Panc1 (cell line): ENCODE measurements around the gene MC3R. TPM values are rescaled to one million over a fixed set of nuclear protein-coding genes. Genes with fewer than 3 reads are reported as not detected.

Experiments
- ATAC-seq: fragments of 200-7000 bp; cut with Tn5 transposase; 2 replicates; pipeline ENCODE4 v1.9.1; 2020; ENCODE audit warnings: mild to moderate bottlenecking, moderate library complexity
- BruUV-seq: library from RNA; stranded (reverse); fragments of 400-500 nt; replicated peaks from 2 replicates; lab custom pipeline; 2021; lab: Mats Ljungman, UMichigan
- CTCF ChIA-PET: fragments of 300-600 bp; sonication (Branson Sonifier 250); formaldehyde crosslinking; loops from one replicate; lab custom pipeline; 2022; ENCODE audit warnings: antibody characterized with exemption; lab: Charles Lee
- POLR2A ChIA-PET: fragments of 300-600 bp; sonication (Branson Sonifier 250); formaldehyde crosslinking; loops from one replicate; lab custom pipeline; 2022; ENCODE audit warnings: antibody characterized with exemption; lab: Charles Lee
- DNase-seq: peaks from one replicate; pipeline ENCODE4 v3.0.0-alpha.2; 2010; ENCODE audit warnings: low read depth, low spot score
- H3K27ac ChIP-seq: 2 replicates; pipeline ENCODE4 v1.5.1; 2011; ENCODE audit warnings: mild to moderate bottlenecking, low read length, inconsistent platforms
- H3K27me3 ChIP-seq: fragments of 200-500 bp; sonication (Bioruptor generic); 2 replicates; pipeline ENCODE4 v1.6.0; 2014; ENCODE audit warnings: low read length, inconsistent platforms; ENCODE audit not compliant: control insufficient read depth, insufficient read depth
- H3K36me3 ChIP-seq: fragments of 200-500 bp; sonication (Bioruptor generic); 2 replicates; pipeline ENCODE4 v1.5.1; 2014; ENCODE audit warnings: inconsistent platforms, mild to moderate bottlenecking, low read length, moderate library complexity; ENCODE audit not compliant: control insufficient read depth, insufficient read depth
- H3K4me1 ChIP-seq: 2 replicates; pipeline ENCODE4 v1.5.1; 2011; ENCODE audit warnings: inconsistent platforms, mild to moderate bottlenecking, low read length, moderate library complexity; ENCODE audit not compliant: control insufficient read depth, insufficient read depth
- H3K4me3 ChIP-seq, 2 experiments: 2 replicates each; pipeline ENCODE4 v1.5.1; 2011 to 2012; ENCODE audit warnings: low read depth in 2 of 2, low read length in 2 of 2, mild to moderate bottlenecking in 2 of 2, inconsistent platforms in 1 of 2, moderate library complexity in 1 of 2
- H3K9me3 ChIP-seq: fragments of 200-500 bp; sonication (Bioruptor generic); 2 replicates; pipeline ENCODE4 v1.5.1; 2014; ENCODE audit warnings: low read depth, mild to moderate bottlenecking, inconsistent platforms, low read length, moderate library complexity; ENCODE audit not compliant: control insufficient read depth, insufficient read depth
- POLR2AphosphoS5 ChIP-seq: IDR thresholded peaks from 2 replicates; pipeline ENCODE4 v1.6.1; 2012; ENCODE audit warnings: mild to moderate bottlenecking, low read depth, low read length, moderate library complexity
- SIN3A ChIP-seq: IDR thresholded peaks from 2 replicates; pipeline ENCODE4 v1.6.1; 2012; ENCODE audit warnings: low read depth, mild to moderate bottlenecking, low read length, moderate library complexity, borderline replicate concordance; ENCODE audit not compliant: insufficient read depth
- TCF7L2 ChIP-seq: IDR thresholded peaks from 2 replicates; pipeline ENCODE4 v1.6.1; 2011; ENCODE audit warnings: mild to moderate bottlenecking, low read depth, low read length, inconsistent platforms
- in situ Hi-C: cut with HindIII; loops from 2 replicates; pipeline ENCODE4 v1.10.0; 2016; ENCODE audit warnings: low sequenced_read_pairs, low pct_unique_long_range_greater_than_20kb
- intact Hi-C: fragments of 100-400 bp; cut with micrococcal nuclease; formaldehyde crosslinking; loops from one replicate; pipeline ENCODE4 v1.10.0; 2022; ENCODE audit not compliant: unreplicated experiment
- total RNA-seq: library from RNA; stranded (reverse); gene quantifications from one replicate; pipeline ENCODE4 v1.2.1, GENCODE V29; 2021; ENCODE audit not compliant: unreplicated experiment
- TF ChIP-seq, protein P1 (sequence below): fragments of 450-650 bp; IDR thresholded peaks from 2 replicates; pipeline ENCODE4 v1.5.1; 2017; ENCODE audit warnings: mild to moderate bottlenecking
- TF ChIP-seq, protein P2 (sequence below), 2 experiments: IDR thresholded peaks; 2 replicates each; pipeline ENCODE4 v1.6.1; 2011 to 2012; ENCODE audit warnings: low read depth in 2 of 2, control low read depth in 1 of 2, low read length in 1 of 2, mild to moderate bottlenecking in 1 of 2, moderate library complexity in 1 of 2; ENCODE audit not compliant: insufficient read depth in 1 of 2

MC3R gene
- total RNA-seq, 1 experiment from 2014 or later: not detected

GRCh38 chr20:56249244-56249955 is 868 bp downstream of the MC3R start:
- ChIA-PET CTCF (no interaction called here), POLR2A (no interaction called here)
- intact Hi-C loops (loop anchor here (2.0 kb wide), 1 partner anchor 93 kb away; no protein-coding TSS in a partner anchor), in situ Hi-C loops (no loop called here)
- DNase-seq (no peak), ATAC-seq (peak; percentile 81)
- no TSS peak for BruUV-seq
- Histone ChIP-seq H3K27ac (no peak overlapping the region), H3K36me3 (no peaks in the 10 kb centered on the region), H3K4me1 (no peaks in the 10 kb centered on the region), H3K9me3 (no peaks in the 10 kb centered on the region), H3K27me3 (peaks cover 12% of the 10 kb centered on the region), H3K4me3 (no peak overlapping the region)
- TF ChIP-seq, protein P1, sequence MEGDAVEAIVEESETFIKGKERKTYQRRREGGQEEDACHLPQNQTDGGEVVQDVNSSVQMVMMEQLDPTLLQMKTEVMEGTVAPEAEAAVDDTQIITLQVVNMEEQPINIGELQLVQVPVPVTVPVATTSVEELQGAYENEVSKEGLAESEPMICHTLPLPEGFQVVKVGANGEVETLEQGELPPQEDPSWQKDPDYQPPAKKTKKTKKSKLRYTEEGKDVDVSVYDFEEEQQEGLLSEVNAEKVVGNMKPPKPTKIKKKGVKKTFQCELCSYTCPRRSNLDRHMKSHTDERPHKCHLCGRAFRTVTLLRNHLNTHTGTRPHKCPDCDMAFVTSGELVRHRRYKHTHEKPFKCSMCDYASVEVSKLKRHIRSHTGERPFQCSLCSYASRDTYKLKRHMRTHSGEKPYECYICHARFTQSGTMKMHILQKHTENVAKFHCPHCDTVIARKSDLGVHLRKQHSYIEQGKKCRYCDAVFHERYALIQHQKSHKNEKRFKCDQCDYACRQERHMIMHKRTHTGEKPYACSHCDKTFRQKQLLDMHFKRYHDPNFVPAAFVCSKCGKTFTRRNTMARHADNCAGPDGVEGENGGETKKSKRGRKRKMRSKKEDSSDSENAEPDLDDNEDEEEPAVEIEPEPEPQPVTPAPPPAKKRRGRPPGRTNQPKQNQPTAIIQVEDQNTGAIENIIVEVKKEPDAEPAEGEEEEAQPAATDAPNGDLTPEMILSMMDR: peak; percentile 86
- no peak for TF ChIP-seq POLR2AphosphoS5
- TF ChIP-seq SIN3A: no peak

DNA sequence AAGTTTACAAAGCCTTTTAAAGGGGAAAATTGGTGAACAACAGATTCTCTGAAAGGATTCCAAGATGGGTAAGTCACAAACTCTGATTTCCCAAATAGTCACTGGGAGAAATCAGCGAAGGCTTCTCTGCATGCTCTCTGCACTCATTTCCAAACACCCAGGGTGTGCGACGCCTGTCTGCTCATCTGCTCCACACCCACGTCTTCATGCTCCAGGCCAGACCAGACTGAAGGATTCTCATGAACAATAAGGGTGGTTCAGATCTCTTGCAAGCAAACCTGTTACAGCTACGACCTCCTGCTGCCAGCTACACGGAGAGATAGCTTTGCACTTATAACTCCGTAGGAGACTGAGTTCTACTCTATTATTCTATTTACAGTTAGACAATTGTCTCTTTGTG is 1.4 kb downstream of the MC3R start:
- BruUV-seq: no TSS peak
- H3K27me3 ChIP-seq: peaks cover 12% of the 10 kb centered on the region
- H3K36me3 ChIP-seq: no peaks in the 10 kb centered on the region
- no peak overlapping the region for H3K4me3 ChIP-seq
- no peaks in the 10 kb centered on the region for H3K9me3 ChIP-seq
- no peaks in the 10 kb centered on the region for H3K4me1 ChIP-seq
- in situ Hi-C loops: no loop called here
- no peak overlapping the region for H3K27ac ChIP-seq
- ChIA-PET CTCF (interaction anchor here (0.6 kb wide), 1 partner anchor 1133 kb away, joined by 8 read pairs; no protein-coding TSS in a partner anchor), POLR2A (no interaction called here)
- ATAC-seq (no peak), DNase-seq (no peak)
- intact Hi-C loops: loop anchor here (2.0 kb wide), 1 partner anchor 93 kb away; no protein-coding TSS in a partner anchor
- TF ChIP-seq, protein P1: no peak
- TF ChIP-seq, protein P2, sequence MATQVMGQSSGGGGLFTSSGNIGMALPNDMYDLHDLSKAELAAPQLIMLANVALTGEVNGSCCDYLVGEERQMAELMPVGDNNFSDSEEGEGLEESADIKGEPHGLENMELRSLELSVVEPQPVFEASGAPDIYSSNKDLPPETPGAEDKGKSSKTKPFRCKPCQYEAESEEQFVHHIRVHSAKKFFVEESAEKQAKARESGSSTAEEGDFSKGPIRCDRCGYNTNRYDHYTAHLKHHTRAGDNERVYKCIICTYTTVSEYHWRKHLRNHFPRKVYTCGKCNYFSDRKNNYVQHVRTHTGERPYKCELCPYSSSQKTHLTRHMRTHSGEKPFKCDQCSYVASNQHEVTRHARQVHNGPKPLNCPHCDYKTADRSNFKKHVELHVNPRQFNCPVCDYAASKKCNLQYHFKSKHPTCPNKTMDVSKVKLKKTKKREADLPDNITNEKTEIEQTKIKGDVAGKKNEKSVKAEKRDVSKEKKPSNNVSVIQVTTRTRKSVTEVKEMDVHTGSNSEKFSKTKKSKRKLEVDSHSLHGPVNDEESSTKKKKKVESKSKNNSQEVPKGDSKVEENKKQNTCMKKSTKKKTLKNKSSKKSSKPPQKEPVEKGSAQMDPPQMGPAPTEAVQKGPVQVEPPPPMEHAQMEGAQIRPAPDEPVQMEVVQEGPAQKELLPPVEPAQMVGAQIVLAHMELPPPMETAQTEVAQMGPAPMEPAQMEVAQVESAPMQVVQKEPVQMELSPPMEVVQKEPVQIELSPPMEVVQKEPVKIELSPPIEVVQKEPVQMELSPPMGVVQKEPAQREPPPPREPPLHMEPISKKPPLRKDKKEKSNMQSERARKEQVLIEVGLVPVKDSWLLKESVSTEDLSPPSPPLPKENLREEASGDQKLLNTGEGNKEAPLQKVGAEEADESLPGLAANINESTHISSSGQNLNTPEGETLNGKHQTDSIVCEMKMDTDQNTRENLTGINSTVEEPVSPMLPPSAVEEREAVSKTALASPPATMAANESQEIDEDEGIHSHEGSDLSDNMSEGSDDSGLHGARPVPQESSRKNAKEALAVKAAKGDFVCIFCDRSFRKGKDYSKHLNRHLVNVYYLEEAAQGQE (IDR thresholded peaks at IDR 0.05; ENCODE audit: insufficient read depth in 1 of 2, low read depth in 2 of 2, low read length in 1 of 2): no peak
- TF ChIP-seq SIN3A (no peak), TCF7L2 (no peak), POLR2AphosphoS5 (no peak)
